Testis (tissue), 2 donors: ENCODE results near the gene LEF1.

Source experiments
- CTCF ChIP-seq, 3 experiments: fragments of 450-650 bp in 2 of 3; fragments of 200-600 bp in 1 of 3; sonication (generic) in 1 of 3; IDR thresholded peaks; one replicate each; pipeline ENCODE4 v1.5.1; 2016 to 2019; ENCODE audit warnings: antibody characterized with exemption in 3 of 3, mild to moderate bottlenecking in 2 of 3, moderate library complexity in 1 of 3
- POLR2A ChIP-seq: fragments of 450-650 bp; IDR thresholded peaks from one replicate; pipeline ENCODE4 v1.6.1; 2017; ENCODE audit warnings: antibody characterized with exemption, mild to moderate bottlenecking, moderate library complexity

- no peak for TF ChIP-seq CTCF (IDR thresholded peaks at IDR 0.05)
- TF ChIP-seq POLR2A: no peak
These were observed 49.4 kb downstream of the LEF1 start for GRCh38 chr4:108119199-108119800.
